Fibroblast of villous mesenchyme (primary cell): Measurements from ENCODE around the gene TBC1D4. TPM values are rescaled to one million over a fixed set of nuclear protein-coding genes. Genes with fewer than 3 reads are reported as not detected.

Experiments used
- DNase-seq: peaks from one replicate; pipeline ENCODE4 v3.0.0-alpha.2; 2010; ENCODE audit warnings: low read depth
- H3K4me3 ChIP-seq: 2 replicates; pipeline ENCODE4 v1.5.1; 2011; ENCODE audit warnings: low read depth, mild to moderate bottlenecking, low read length
- total RNA-seq: library from RNA; depleted of rRNA; stranded (reverse); fragments of >200 nt; gene quantifications from 2 replicates; pipeline ENCODE4 v1.2.3, GENCODE V29; 2012
- TF ChIP-seq, protein P1 (sequence below): IDR thresholded peaks from 2 replicates; pipeline ENCODE4 v1.5.1; 2012; ENCODE audit warnings: low read depth, mild to moderate bottlenecking, low read length; ENCODE audit not compliant: insufficient read depth

TBC1D4 gene
- total RNA-seq, 1 donor = 34.5 TPM

DNA sequence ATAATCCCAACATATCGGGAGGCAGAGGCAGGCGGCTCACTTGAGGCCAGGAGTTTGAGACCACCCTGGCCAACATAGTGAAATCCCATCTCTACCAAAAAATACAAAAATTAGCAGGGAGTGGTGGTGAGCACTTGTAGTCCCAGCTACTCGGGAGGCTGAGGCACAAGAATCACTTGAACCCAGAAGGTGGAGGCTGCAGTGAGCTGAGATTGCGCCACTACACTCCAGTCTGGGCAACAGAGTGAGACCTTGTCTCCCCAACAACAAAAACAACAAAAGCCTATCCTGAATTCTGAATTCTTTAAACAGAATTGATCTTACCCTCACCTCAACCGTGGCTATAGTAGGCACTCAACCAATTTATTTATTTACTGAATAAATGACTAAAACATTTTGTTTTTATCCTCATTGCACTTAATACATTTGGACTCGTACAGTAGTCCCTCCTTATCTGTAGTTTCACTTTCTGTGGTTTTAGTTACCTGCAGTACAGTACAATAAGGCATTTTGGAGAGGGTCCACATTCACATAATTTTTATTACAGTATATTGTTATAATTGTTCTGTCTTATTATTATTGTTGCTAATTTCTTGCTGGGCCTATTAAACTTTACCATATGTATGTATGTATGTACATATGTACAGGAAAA lies 98.8 kb downstream of the TBC1D4 start:
- H3K4me3 ChIP-seq = no peak overlapping the region
- no peak for DNase-seq
- TF ChIP-seq, protein P1, sequence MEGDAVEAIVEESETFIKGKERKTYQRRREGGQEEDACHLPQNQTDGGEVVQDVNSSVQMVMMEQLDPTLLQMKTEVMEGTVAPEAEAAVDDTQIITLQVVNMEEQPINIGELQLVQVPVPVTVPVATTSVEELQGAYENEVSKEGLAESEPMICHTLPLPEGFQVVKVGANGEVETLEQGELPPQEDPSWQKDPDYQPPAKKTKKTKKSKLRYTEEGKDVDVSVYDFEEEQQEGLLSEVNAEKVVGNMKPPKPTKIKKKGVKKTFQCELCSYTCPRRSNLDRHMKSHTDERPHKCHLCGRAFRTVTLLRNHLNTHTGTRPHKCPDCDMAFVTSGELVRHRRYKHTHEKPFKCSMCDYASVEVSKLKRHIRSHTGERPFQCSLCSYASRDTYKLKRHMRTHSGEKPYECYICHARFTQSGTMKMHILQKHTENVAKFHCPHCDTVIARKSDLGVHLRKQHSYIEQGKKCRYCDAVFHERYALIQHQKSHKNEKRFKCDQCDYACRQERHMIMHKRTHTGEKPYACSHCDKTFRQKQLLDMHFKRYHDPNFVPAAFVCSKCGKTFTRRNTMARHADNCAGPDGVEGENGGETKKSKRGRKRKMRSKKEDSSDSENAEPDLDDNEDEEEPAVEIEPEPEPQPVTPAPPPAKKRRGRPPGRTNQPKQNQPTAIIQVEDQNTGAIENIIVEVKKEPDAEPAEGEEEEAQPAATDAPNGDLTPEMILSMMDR = no peak

GRCh38 chr13:75378301-75378700 lies 103.7 kb downstream of the TBC1D4 start:
- DNase-seq = no peak
- TF ChIP-seq, protein P1 = no peak
- no peak overlapping the region for H3K4me3 ChIP-seq

DNA sequence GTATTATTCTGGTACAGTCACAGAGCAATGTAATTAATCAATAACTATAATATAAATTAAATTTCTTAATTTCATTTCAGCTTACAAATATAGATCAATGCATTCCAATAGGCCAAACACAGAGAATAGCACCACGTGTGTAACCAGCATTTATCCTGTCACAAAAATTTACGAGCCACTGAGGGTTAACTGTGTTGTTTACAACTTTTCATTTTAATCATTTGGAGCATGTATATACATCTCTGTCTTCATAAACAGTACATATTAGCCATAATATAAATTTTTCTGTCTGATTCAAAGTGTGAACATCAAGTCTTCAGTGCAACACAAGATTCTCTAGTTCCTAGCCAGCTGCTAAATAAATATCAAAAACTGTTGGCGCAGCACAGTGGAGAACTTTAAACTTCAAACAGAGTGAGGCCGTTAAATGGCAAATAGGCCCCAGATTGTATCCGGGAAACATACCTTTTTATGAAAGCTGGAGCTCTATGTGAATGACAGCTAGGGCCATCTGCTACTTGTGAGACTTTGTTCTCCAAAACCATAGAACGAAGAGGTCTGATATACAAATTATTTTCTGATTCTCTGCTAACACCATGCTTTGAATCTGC lies 105.1 kb downstream of the TBC1D4 start:
- TF ChIP-seq, protein P1 = no peak
- no peak overlapping the region for H3K4me3 ChIP-seq
- no peak for DNase-seq

DNA sequence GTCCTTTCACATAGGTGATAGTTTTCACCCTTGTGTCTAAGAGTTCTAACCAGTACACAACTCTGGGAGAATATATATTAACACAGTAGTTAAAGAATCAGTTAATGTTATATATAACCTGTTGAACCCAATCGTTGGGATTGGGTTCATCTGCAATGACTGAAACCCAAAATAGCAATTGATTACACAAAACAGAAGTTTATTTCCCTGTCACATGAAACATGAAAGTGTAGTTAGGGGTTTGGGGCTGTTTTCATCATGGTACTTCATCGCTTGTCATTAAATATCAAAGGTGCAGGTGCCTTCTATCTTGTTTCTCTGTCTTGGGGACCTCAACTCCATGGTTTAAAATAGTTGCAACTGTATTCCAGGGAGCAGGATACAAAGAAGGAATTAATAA lies 106.6 kb downstream of the TBC1D4 start:
- H3K4me3 ChIP-seq = no peak overlapping the region
- TF ChIP-seq, protein P1 = no peak
- no peak for DNase-seq

DNA sequence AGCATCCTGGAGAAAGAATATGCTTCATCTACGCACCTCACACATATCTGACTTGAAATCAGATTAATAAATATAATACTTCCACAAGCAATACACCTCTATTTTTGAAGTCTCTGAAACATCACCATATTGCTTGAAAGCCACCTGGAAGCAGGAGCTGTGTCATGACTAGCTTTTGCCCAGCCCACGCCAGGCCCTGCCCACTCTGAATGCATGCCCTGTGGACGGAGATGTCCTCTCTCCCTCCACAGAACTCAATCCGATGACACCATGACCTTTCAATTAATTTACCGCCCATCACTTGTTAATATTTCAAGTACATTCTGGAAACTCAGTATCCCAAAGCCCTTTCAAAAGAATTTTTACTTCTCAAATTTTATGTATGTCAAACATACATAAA lies 108.0 kb downstream of the TBC1D4 start:
- TF ChIP-seq, protein P1 = no peak
- no peak overlapping the region for H3K4me3 ChIP-seq
- DNase-seq = no peak

GRCh38 chr13:75372923-75373841 lies 108.8 kb downstream of the TBC1D4 start:
- peak; percentile 41 for DNase-seq
- H3K4me3 ChIP-seq = no peak overlapping the region
- TF ChIP-seq, protein P1 = no peak
